Caco-2 (cell line): ENCODE results near the gene KRTAP9-9. TPM values are rescaled to one million over a fixed set of nuclear protein-coding genes. Genes with fewer than 3 reads are reported as not detected.

Experiments
- BruUV-seq: library from RNA; stranded (reverse); fragments of 400-500 nt; replicated peaks from 2 replicates; lab custom pipeline; 2021; lab: Mats Ljungman, UMichigan
- CTCF ChIA-PET: fragments of 300-600 bp; sonication (Branson Sonifier 250); formaldehyde crosslinking; loops from one replicate; lab custom pipeline; 2022; ENCODE audit warnings: antibody characterized with exemption; lab: Charles Lee
- POLR2A ChIA-PET: fragments of 300-600 bp; sonication (Branson Sonifier 250); formaldehyde crosslinking; loops from one replicate; lab custom pipeline; 2022; ENCODE audit warnings: antibody characterized with exemption; lab: Charles Lee
- DNase-seq, 2 experiments: peaks; one replicate each; pipeline versions ENCODE4 v3.0.0 to v3.0.0-alpha.2; 2020 to 2022
- H3K27me3 ChIP-seq: replicated peaks from 2 replicates; pipeline ENCODE4 v1.6.0; 2011; ENCODE audit warnings: low read length; ENCODE audit not compliant: control insufficient read depth, insufficient read depth
- H3K36me3 ChIP-seq: 2 replicates; pipeline ENCODE4 v1.5.1; 2011; ENCODE audit warnings: low read length; ENCODE audit not compliant: control insufficient read depth, insufficient read depth
- H3K4me1 ChIP-seq: fragments of 250-450 bp; sonication (Bioruptor Pico); 2 replicates; pipeline ENCODE4 v1.5.1; 2020; ENCODE audit warnings: mild to moderate bottlenecking
- H3K4me3 ChIP-seq: 2 replicates; pipeline ENCODE4 v1.5.1; 2011; ENCODE audit warnings: low read depth, mild to moderate bottlenecking, control low read depth, low read length
- H3K9me3 ChIP-seq: fragments of 250-450 bp; sonication (Bioruptor Pico); 2 replicates; pipeline ENCODE4 v1.5.1; 2020; ENCODE audit warnings: mild to moderate bottlenecking, moderate library complexity
- H3K27ac Mint-ChIP-seq: one replicate; pipeline ENCODE4 v1.8.0; 2022; ENCODE audit warnings: mixed read lengths; ENCODE audit not compliant: unreplicated experiment
- H3K27me3 Mint-ChIP-seq: one replicate; pipeline ENCODE4 v1.8.0; 2022; ENCODE audit warnings: mixed read lengths; ENCODE audit not compliant: insufficient read depth, unreplicated experiment
- H3K36me3 Mint-ChIP-seq: one replicate; pipeline ENCODE4 v1.8.0; 2022; ENCODE audit warnings: mild to moderate bottlenecking, mixed read lengths; ENCODE audit not compliant: insufficient read depth, unreplicated experiment
- H3K4me1 Mint-ChIP-seq: one replicate; pipeline ENCODE4 v1.8.0; 2022; ENCODE audit warnings: low read depth, mixed read lengths; ENCODE audit not compliant: unreplicated experiment
- H3K4me3 Mint-ChIP-seq: one replicate; pipeline ENCODE4 v1.8.0; 2022; ENCODE audit warnings: mild to moderate bottlenecking, moderate library complexity, mixed read lengths; ENCODE audit not compliant: unreplicated experiment
- H3K9me3 Mint-ChIP-seq: one replicate; pipeline ENCODE4 v1.8.0; 2022; ENCODE audit warnings: mixed read lengths; ENCODE audit not compliant: unreplicated experiment
- intact Hi-C: fragments of 100-400 bp; cut with micrococcal nuclease; formaldehyde crosslinking; loops from one replicate; pipeline ENCODE4 v1.10.0; 2022; ENCODE audit not compliant: unreplicated experiment
- total RNA-seq: library from RNA; stranded (reverse); gene quantifications from 2 replicates; pipeline ENCODE4 v1.2.3, GENCODE V29; 2022
- TF ChIP-seq, protein P1 (sequence below), 2 experiments: fragments of 200-600 bp in 1 of 2; IDR thresholded peaks; 1 replicate in 1 of 2; 2 replicates in 1 of 2; pipeline versions ENCODE4 v1.5.1 to v1.8.0; 2011 to 2022; ENCODE audit warnings: antibody characterized with exemption in 1 of 2, control low read depth in 1 of 2, inconsistent platforms in 1 of 2, low read depth in 1 of 2, low read length in 1 of 2, mild to moderate bottlenecking in 1 of 2, moderate library complexity in 1 of 2; ENCODE audit not compliant: insufficient read depth in 1 of 2, severe bottlenecking in 1 of 2, unreplicated experiment in 1 of 2

Gene KRTAP9-9
- total RNA-seq, 1 experiment from 2014 or later, result not detected

DNA sequence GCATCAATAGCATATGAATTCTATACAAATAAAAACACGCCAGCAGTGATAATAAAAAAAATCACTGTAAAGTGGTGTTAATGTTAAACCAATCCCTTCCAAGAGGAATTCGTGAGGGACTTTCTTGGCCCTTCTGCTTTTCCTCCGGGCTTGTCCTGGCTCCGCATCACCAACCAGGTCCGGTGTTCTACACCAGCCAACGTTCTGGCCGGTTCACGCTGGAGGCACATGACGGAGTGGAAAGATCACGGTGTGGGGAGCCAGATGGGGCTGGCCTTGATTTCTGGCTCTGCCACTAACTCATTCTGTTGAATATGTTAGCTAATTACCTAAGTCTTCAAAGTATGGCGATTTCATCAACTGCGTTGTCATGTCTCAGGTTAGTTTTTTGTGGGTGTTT is 48.9 kb downstream of the KRTAP9-9 start:
- Histone ChIP-seq H3K4me3 (no peak overlapping the region), H3K36me3 (no peaks in the 10 kb centered on the region), H3K9me3 (no peaks in the 10 kb centered on the region; the same call in 1 of the 2 replicates), H3K4me1 (no peaks in the 10 kb centered on the region), H3K27me3 (no peaks in the 10 kb centered on the region)
- ChIA-PET POLR2A (no interaction called here), CTCF (no interaction called here)
- Mint-ChIP-seq H3K36me3 (no peaks in the 10 kb centered on the region), H3K4me1 (no peaks in the 10 kb centered on the region), H3K27ac (no peak overlapping the region), H3K9me3 (no peaks in the 10 kb centered on the region), H3K27me3 (no peaks in the 10 kb centered on the region), H3K4me3 (no peak overlapping the region)
- TF ChIP-seq, protein P1, sequence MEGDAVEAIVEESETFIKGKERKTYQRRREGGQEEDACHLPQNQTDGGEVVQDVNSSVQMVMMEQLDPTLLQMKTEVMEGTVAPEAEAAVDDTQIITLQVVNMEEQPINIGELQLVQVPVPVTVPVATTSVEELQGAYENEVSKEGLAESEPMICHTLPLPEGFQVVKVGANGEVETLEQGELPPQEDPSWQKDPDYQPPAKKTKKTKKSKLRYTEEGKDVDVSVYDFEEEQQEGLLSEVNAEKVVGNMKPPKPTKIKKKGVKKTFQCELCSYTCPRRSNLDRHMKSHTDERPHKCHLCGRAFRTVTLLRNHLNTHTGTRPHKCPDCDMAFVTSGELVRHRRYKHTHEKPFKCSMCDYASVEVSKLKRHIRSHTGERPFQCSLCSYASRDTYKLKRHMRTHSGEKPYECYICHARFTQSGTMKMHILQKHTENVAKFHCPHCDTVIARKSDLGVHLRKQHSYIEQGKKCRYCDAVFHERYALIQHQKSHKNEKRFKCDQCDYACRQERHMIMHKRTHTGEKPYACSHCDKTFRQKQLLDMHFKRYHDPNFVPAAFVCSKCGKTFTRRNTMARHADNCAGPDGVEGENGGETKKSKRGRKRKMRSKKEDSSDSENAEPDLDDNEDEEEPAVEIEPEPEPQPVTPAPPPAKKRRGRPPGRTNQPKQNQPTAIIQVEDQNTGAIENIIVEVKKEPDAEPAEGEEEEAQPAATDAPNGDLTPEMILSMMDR (IDR thresholded peaks at IDR 0.05; ENCODE audit: insufficient read depth in 1 of 2, low read depth in 1 of 2, low read length in 1 of 2, severe bottlenecking in 1 of 2, unreplicated experiment in 1 of 2), result no peak
- BruUV-seq, result no TSS peak
- no peak for DNase-seq
- intact Hi-C loops, result no loop called here

Other genes starting within 250 kb of the KRTAP9-9 start
- gene KRTAP3-1, start 246.3 kb upstream of the KRTAP9-9 start, total RNA-seq, result 7.4 and 7.9 TPM in 2 replicates
- not detected in 2 replicates for gene KRTAP1-5, start 228.2 kb upstream of the KRTAP9-9 start, total RNA-seq
- not detected in 2 replicates for gene KRTAP1-4, start 225.2 kb upstream of the KRTAP9-9 start, total RNA-seq
- not detected in 2 replicates for gene KRTAP1-3, start 220.5 kb upstream of the KRTAP9-9 start, total RNA-seq
- not detected in 2 replicates for gene KRTAP1-1, start 213.9 kb upstream of the KRTAP9-9 start, total RNA-seq
- gene KRTAP2-1, start 208.1 kb upstream of the KRTAP9-9 start, total RNA-seq, result not detected in 2 replicates
- not detected in 2 replicates for gene KRTAP2-2, start 200.2 kb upstream of the KRTAP9-9 start, total RNA-seq
- gene KRTAP2-3, start 195.3 kb upstream of the KRTAP9-9 start, total RNA-seq, result 3.7 and 4.9 TPM in 2 replicates
- not detected in 2 replicates for gene KRTAP2-4, start 189.5 kb upstream of the KRTAP9-9 start, total RNA-seq
- not detected in 2 replicates for gene KRTAP4-7, start 171.2 kb upstream of the KRTAP9-9 start, total RNA-seq
- not detected in 2 replicates for gene KRTAP4-8, start 157.2 kb upstream of the KRTAP9-9 start, total RNA-seq
- not detected in 2 replicates for gene KRTAP4-16, start 153.2 kb upstream of the KRTAP9-9 start, total RNA-seq
- gene KRTAP4-9, start 150.0 kb upstream of the KRTAP9-9 start, total RNA-seq, result not detected in 2 replicates
- gene KRTAP4-11, start 137.0 kb upstream of the KRTAP9-9 start, total RNA-seq, result not detected in 2 replicates
- gene KRTAP4-12, start 131.2 kb upstream of the KRTAP9-9 start, total RNA-seq, result not detected in 2 replicates
- not detected in 2 replicates for gene KRTAP4-6, start 114.8 kb upstream of the KRTAP9-9 start, total RNA-seq
- not detected in 2 replicates for gene KRTAP4-5, start 105.6 kb upstream of the KRTAP9-9 start, total RNA-seq
- not detected in 2 replicates for gene KRTAP4-4, start 94.6 kb upstream of the KRTAP9-9 start, total RNA-seq
- gene KRTAP4-3, start 87.2 kb upstream of the KRTAP9-9 start, total RNA-seq, result not detected in 2 replicates
- gene KRTAP4-2, start 77.2 kb upstream of the KRTAP9-9 start, total RNA-seq, result not detected in 2 replicates
- gene KRTAP4-1, start 70.5 kb upstream of the KRTAP9-9 start, total RNA-seq, result 0.49 TPM in 1 of 2 replicates, not detected in the other
- not detected in 2 replicates for gene KRTAP9-1, start 65.5 kb upstream of the KRTAP9-9 start, total RNA-seq
- not detected in 2 replicates for gene KRTAP9-2, start 28.7 kb upstream of the KRTAP9-9 start, total RNA-seq
- gene KRTAP9-3, start 22.9 kb upstream of the KRTAP9-9 start, total RNA-seq, result not detected in 2 replicates
- not detected in 2 replicates for gene KRTAP9-8, start 17.4 kb upstream of the KRTAP9-9 start, total RNA-seq
- not detected in 2 replicates for gene KRTAP9-4, start 5.7 kb upstream of the KRTAP9-9 start, total RNA-seq
- gene KRTAP9-6, start 10.0 kb downstream of the KRTAP9-9 start, total RNA-seq, result not detected in 2 replicates
- gene KRTAP9-7, start 20.3 kb downstream of the KRTAP9-9 start, total RNA-seq, result not detected in 2 replicates
- not detected in 2 replicates for gene KRTAP29-1, start 47.5 kb downstream of the KRTAP9-9 start, total RNA-seq
- gene KRTAP16-1, start 53.9 kb downstream of the KRTAP9-9 start, total RNA-seq, result not detected in 2 replicates
- gene KRTAP17-1, start 60.3 kb downstream of the KRTAP9-9 start, total RNA-seq, result not detected in 2 replicates
- not detected in 2 replicates for gene KRT33A, start 95.4 kb downstream of the KRTAP9-9 start, total RNA-seq
- not detected in 2 replicates for gene KRT33B, start 114.4 kb downstream of the KRTAP9-9 start, total RNA-seq
- gene KRT34, start 126.9 kb downstream of the KRTAP9-9 start, total RNA-seq, result not detected in 2 replicates
- gene KRT31, start 142.2 kb downstream of the KRTAP9-9 start, total RNA-seq, result not detected in 2 replicates
- not detected in 2 replicates for gene KRT37, start 169.2 kb downstream of the KRTAP9-9 start, total RNA-seq
- gene KRT38, start 185.6 kb downstream of the KRTAP9-9 start, total RNA-seq, result not detected in 2 replicates
- not detected in 2 replicates for gene KRT32, start 212.0 kb downstream of the KRTAP9-9 start, total RNA-seq
- gene KRT35, start 225.8 kb downstream of the KRTAP9-9 start, total RNA-seq, result not detected in 2 replicates
- not detected in 2 replicates for gene KRT36, start 234.5 kb downstream of the KRTAP9-9 start, total RNA-seq